NCI-H69 (cell line): Measurements from ENCODE around the gene SEMA3D.

ENCODE experiments used
- DNase-seq: peaks from one replicate; lab custom pipeline; 2025; lab: John Stamatoyannopoulos, UW

Gene SEMA3D

GRCh38 chr7:85031475-85031874, 155.4 kb downstream of the SEMA3D start:
- DNase-seq = no peak

- DNase-seq = peak; percentile 62
Measured at GRCh38 chr7:85030893-85031292, 156.0 kb downstream of the SEMA3D start.

- DNase-seq = peak; percentile 33
Measured at GRCh38 chr7:85025312-85025756, 161.5 kb downstream of the SEMA3D start.

DNA sequence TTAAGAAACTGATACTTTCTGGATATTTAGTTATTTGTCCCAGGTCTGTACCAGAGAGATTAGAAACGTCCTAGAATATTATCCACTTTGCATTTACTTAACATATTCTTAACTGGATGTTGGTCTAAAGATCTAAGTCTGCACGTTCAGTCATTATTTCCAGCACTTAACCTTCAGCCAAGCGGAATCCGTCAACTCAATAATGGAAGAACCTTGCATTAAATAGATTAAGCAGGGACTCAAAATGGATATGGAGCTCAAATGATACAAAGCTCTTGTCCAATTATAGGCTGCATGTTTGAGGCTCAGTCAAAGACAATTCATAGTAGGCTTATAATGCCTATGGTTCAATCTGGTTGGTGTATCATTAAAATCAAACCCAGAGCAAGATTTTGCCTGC, 162.9 kb downstream of the SEMA3D start:
- peak; percentile 6 for DNase-seq

DNA sequence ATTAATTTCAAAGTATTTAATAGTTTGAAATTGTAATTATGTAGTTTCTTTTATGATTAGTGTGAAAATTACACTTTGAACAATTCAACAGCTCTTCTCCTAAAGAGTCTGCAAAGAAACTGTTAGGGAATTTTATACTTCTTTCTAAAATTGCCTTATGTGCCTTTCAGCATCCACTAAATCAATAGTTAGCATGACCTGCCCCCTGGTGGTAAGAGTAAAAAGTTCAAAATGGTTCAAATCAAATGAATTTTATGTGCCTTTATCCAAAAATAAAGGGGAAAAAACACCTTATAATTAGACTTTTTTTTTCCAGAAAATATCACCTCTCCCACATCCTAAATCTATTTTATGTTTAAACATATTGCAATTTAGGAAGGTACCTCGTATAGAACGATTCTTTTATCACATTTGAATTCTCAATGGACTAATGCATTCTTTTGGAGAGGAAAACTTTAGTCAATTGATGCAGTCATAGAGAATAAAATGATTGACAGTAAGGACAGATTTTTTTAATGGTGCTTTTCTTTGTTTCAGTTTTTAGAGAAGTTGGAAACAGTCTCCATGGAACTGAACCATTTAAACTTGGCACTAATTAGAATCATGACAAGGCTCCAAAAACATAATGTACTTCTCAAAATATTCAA, 163.7 kb downstream of the SEMA3D start:
- DNase-seq = peak; percentile 70

DNA sequence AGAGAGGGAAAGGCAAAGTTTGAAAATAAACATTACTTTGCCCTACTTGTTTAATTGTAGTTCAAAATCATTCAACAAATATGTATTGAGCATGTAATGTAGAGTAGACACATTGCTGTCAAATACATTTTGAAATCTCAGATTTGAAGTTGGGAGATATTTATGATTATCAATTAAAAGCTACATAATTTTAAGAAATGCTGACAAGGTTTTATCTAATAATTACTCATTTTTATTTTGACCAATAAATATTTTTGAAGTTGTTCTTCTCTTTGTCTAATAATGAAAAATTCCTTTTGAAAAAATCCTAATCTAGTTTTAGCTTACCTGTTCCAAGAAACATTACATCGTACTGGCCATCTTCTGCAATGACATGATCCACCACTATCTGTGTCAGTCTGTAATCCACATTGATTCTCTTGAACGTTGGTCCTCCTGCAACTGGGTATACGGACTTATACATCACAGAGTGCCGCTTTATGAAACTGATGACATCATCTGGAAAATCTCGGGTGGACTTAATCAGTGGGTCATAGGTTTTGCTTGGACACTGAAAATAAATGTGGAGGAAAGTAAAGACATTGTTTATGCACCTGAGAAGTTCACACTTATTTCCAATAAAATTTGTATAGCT, 164.7 kb downstream of the SEMA3D start:
- peak; percentile 14 for DNase-seq

DNA sequence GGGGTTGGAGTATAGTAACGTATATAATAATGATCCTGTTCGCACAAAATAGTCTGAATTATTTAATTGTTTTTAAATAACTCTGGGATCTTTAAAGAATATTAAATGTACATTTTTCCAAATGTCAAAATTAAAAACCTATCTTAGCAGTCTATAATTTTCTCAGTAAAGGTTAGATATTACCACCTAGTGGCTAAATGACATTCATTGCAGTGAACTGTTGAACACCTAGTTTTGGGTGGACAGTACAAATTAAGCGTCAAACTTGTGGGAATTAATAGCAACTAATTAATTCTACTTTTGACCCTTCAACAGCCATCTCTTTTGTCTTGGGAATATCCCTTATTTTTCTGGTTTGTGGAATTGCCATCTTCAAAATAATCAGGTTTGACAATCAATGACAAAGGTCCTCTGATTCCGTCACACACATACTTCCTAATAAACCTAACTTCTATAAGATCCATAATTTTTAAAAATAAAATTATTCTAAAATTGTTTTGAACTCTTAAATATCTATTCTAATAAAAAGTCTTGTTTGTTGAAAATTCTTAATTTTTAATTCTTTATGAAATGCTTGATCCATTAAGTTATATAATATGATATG, 165.7 kb downstream of the SEMA3D start:
- DNase-seq = peak; percentile 46

- no peak for DNase-seq
Measured at GRCh38 chr7:85019778-85020177, 167.1 kb downstream of the SEMA3D start.

DNA sequence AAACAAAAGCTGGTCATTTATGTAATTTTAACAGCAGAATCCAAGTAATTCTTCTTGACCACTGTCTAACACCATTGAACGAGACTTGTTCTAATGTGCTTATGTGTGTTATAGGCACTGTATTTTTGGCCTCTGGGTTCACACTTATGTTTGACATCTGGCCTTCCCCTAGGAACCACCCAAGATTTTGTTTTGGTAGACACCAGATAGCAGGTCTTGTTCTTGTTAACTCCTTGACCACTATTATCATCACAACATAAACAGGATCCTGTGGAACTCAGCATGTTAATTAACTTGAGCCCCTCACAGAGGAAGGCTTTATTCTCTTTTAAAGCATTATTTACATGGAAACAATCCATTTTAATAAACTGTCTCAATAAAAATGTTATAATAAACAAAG, 167.7 kb downstream of the SEMA3D start:
- DNase-seq = no peak

DNA sequence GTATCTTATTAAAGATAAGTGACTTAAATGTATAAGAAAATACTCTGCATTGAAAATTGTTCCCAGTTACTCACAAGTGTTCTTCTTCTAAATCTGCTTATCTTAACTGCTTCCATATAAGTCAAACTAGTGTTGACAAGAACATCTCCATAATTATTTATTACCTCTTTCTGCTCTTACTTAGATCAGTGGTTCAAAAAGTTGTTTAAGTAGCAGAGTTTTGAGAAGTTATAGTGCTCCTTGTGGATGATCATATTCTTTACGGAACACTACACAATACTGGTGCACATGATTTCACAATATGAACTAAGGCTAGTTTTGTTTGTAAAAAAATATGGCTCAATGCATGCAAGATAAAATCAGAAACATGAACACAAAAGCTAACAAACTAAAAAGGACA, 168.4 kb downstream of the SEMA3D start:
- DNase-seq = no peak

GRCh38 chr7:85016286-85016685, 170.6 kb downstream of the SEMA3D start:
- no peak for DNase-seq

- DNase-seq = peak; percentile 52
Measured at GRCh38 chr7:85014936-85015660, 171.8 kb downstream of the SEMA3D start.

DNA sequence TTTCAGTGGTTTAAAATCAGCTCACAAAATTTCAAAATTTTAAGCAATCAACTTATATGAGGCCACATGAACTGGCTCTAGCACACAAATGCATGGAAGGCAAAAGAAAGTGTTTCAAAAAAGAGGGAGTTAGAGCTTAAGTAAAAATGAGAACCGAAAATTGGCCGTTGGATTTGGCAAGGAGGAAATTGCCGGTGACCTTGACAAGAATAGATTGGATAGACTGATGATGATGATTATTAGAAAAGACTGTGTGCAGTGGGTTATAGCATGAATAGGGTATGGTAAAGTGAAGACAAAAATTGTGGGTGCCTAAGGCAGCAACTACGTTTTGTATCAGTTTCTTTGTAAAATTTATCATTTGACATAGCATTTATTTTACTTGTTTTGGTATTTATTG, 175.7 kb downstream of the SEMA3D start:
- no peak for DNase-seq

DNA sequence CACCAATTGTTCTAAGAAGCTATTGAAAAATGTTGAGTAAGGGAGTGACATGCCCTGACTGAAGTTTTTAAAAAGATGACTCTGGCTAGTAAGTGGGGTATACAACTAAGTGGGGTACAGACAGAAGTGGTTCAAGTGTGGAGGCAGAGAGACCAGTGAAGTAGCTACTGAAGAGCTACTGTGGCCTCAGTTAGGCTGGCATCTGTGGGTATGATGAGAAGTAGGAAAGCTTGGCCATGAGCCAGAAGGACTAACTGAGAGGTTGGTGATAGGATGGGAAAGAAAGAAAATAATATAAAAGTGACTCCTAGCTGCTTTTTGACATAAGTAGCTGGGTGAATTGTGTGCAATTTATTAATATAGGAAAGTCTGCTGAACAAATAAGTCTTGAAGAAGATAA, 176.6 kb downstream of the SEMA3D start:
- DNase-seq = peak; percentile 39

DNA sequence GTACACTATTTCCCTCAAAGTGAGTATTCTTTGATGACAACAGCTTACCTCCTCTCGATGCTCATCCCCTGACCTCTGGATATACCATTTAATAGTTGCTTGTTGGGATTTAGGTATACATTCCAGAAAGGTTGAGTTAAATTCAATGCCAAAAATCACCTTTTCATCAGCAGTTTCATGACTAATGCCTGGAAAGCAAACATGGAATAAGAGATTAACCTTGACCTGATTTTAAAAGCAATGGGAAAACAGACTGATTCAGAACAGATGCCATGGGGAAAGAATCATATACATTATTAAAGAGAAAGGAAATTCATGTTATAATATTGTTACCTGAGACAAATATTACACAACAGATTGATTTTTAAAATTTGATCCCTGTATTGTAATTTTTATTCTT, 180.1 kb downstream of the SEMA3D start:
- no peak for DNase-seq

GRCh38 chr7:85004402-85004801, 182.5 kb downstream of the SEMA3D start:
- DNase-seq = peak; percentile 66

DNA sequence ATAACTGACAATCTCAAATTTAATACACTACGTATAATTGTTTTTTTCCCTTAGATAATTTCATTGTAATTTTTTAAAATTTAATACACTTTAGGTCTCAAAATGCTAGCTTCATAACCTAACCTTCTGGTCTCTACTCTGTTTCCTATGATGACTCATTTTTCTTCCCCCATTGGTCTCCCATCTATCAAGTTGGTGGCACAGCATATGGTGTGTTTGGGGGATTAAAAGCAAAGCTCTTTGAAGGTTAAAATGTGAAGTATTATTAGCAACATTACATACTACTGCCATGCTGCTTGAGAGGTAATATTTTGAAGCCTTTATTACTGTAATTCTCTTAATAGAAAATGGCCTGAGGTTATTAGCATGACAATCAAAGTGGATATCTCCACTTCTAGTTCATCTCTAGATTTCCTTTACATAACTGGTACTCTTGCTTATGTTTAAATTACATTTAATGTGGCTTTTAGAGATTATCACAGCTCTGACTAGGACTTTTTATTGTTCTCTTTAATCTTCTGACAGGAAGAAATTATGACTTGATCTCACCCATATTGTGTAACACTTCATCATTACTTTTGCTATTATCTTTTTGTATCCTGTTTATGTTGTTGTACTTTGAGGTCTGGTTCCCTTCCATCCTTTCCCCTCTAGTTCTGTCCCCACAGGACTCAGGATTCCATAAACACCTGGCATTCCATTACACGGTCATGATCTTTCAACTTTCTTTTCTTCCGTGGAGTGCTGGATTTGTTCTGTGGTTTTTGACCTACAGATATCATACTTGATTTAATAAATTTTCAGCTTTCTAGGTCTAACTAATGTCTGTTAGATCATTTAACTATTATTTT, 185.1 kb downstream of the SEMA3D start:
- DNase-seq = peak; percentile 87

- DNase-seq = peak; percentile 90
Measured at GRCh38 chr7:85000735-85001350, 186.0 kb downstream of the SEMA3D start.

GRCh38 chr7:84999450-84999849, 187.4 kb downstream of the SEMA3D start:
- peak; percentile 92 for DNase-seq

DNA sequence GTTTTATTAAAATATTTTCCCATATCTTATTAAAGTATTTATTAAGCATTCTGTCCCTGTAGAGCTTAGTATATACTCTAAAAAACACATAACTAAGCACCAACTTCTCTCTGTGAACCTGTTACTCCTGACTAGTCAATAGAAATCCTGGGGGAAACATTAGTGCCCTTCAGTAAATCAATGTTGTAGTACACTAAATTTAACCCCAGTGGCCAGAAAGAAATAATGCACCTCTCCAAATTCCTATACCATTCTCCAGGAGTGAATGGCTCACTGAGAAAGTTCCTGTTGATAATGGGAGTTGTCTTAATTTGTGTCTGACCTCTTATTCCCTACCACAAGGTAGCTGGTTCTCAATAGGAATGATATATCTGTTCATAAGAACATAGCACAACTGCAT, 188.2 kb downstream of the SEMA3D start:
- peak; percentile 34 for DNase-seq

DNA sequence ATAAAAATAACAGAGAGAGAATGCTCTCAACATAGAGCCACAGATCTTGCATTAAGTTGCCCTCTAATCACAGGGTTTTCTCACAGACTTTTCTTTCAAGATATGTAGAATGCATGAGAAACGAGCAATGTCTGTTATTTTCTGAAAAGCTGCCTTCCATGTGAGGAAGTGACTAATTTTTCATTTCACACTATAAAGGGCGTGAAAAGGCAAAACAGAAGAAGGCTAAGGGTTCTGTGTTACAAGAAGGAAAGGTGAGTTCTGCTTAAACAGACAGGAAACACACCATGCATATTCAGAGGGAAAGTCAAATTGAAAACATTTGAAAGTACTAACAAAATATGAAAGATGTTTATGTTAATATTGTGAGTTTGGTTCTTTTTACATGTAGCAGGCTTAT, 189.2 kb downstream of the SEMA3D start:
- DNase-seq = peak; percentile 9
